Panc1 (cell line): Measurements from ENCODE around the gene FBF1. TPM values are rescaled to one million over a fixed set of nuclear protein-coding genes. Genes with fewer than 3 reads are reported as not detected.

Experiments used
- ATAC-seq: fragments of 200-7000 bp; cut with Tn5 transposase; 2 replicates; pipeline ENCODE4 v1.9.1; 2020; ENCODE audit warnings: mild to moderate bottlenecking, moderate library complexity
- BruUV-seq: library from RNA; stranded (reverse); fragments of 400-500 nt; replicated peaks from 2 replicates; lab custom pipeline; 2021; lab: Mats Ljungman, UMichigan
- CTCF ChIA-PET: fragments of 300-600 bp; sonication (Branson Sonifier 250); formaldehyde crosslinking; loops from one replicate; lab custom pipeline; 2022; ENCODE audit warnings: antibody characterized with exemption; lab: Charles Lee
- POLR2A ChIA-PET: fragments of 300-600 bp; sonication (Branson Sonifier 250); formaldehyde crosslinking; loops from one replicate; lab custom pipeline; 2022; ENCODE audit warnings: antibody characterized with exemption; lab: Charles Lee
- DNase-seq: peaks from one replicate; pipeline ENCODE4 v3.0.0-alpha.2; 2010; ENCODE audit warnings: low read depth, low spot score
- H3K27ac ChIP-seq: 2 replicates; pipeline ENCODE4 v1.5.1; 2011; ENCODE audit warnings: mild to moderate bottlenecking, low read length, inconsistent platforms
- H3K27me3 ChIP-seq: fragments of 200-500 bp; sonication (Bioruptor generic); 2 replicates; pipeline ENCODE4 v1.6.0; 2014; ENCODE audit warnings: low read length, inconsistent platforms; ENCODE audit not compliant: control insufficient read depth, insufficient read depth
- H3K36me3 ChIP-seq: fragments of 200-500 bp; sonication (Bioruptor generic); 2 replicates; pipeline ENCODE4 v1.5.1; 2014; ENCODE audit warnings: inconsistent platforms, mild to moderate bottlenecking, low read length, moderate library complexity; ENCODE audit not compliant: control insufficient read depth, insufficient read depth
- H3K4me1 ChIP-seq: 2 replicates; pipeline ENCODE4 v1.5.1; 2011; ENCODE audit warnings: inconsistent platforms, mild to moderate bottlenecking, low read length, moderate library complexity; ENCODE audit not compliant: control insufficient read depth, insufficient read depth
- H3K4me3 ChIP-seq, 2 experiments: 2 replicates each; pipeline ENCODE4 v1.5.1; 2011 to 2012; ENCODE audit warnings: low read depth in 2 of 2, low read length in 2 of 2, mild to moderate bottlenecking in 2 of 2, inconsistent platforms in 1 of 2, moderate library complexity in 1 of 2
- H3K9me3 ChIP-seq: fragments of 200-500 bp; sonication (Bioruptor generic); 2 replicates; pipeline ENCODE4 v1.5.1; 2014; ENCODE audit warnings: low read depth, mild to moderate bottlenecking, inconsistent platforms, low read length, moderate library complexity; ENCODE audit not compliant: control insufficient read depth, insufficient read depth
- CTCF ChIP-seq: fragments of 450-650 bp; IDR thresholded peaks from 2 replicates; pipeline ENCODE4 v1.5.1; 2017; ENCODE audit warnings: mild to moderate bottlenecking
- POLR2AphosphoS5 ChIP-seq: IDR thresholded peaks from 2 replicates; pipeline ENCODE4 v1.6.1; 2012; ENCODE audit warnings: mild to moderate bottlenecking, low read depth, low read length, moderate library complexity
- REST ChIP-seq, 2 experiments: IDR thresholded peaks; 2 replicates each; pipeline ENCODE4 v1.6.1; 2011 to 2012; ENCODE audit warnings: low read depth in 2 of 2, control low read depth in 1 of 2, low read length in 1 of 2, mild to moderate bottlenecking in 1 of 2, moderate library complexity in 1 of 2; ENCODE audit not compliant: insufficient read depth in 1 of 2
- SIN3A ChIP-seq: IDR thresholded peaks from 2 replicates; pipeline ENCODE4 v1.6.1; 2012; ENCODE audit warnings: low read depth, mild to moderate bottlenecking, low read length, moderate library complexity, borderline replicate concordance; ENCODE audit not compliant: insufficient read depth
- TCF7L2 ChIP-seq: IDR thresholded peaks from 2 replicates; pipeline ENCODE4 v1.6.1; 2011; ENCODE audit warnings: mild to moderate bottlenecking, low read depth, low read length, inconsistent platforms
- in situ Hi-C: cut with HindIII; loops from 2 replicates; pipeline ENCODE4 v1.10.0; 2016; ENCODE audit warnings: low sequenced_read_pairs, low pct_unique_long_range_greater_than_20kb
- intact Hi-C: fragments of 100-400 bp; cut with micrococcal nuclease; formaldehyde crosslinking; loops from one replicate; pipeline ENCODE4 v1.10.0; 2022; ENCODE audit not compliant: unreplicated experiment
- total RNA-seq: library from RNA; stranded (reverse); gene quantifications from one replicate; pipeline ENCODE4 v1.2.1, GENCODE V29; 2021; ENCODE audit not compliant: unreplicated experiment

FBF1 gene
- total RNA-seq, 1 experiment from 2014 or later = 32.5 TPM

GRCh38 chr17:75900691-75901533 lies 39.9 kb downstream of the FBF1 start:
- Histone ChIP-seq H3K27ac (no peak overlapping the region; the same call in 1 of the 2 replicates), H3K27me3 (no peaks in the 10 kb centered on the region), H3K9me3 (no peaks in the 10 kb centered on the region), H3K4me1 (peaks cover 19% of the 10 kb centered on the region), H3K4me3 (no peak overlapping the region), H3K36me3 (peaks cover 12% of the 10 kb centered on the region)
- in situ Hi-C loops = no loop called here
- POLR2A ChIA-PET = no interaction called here
- ATAC-seq = no peak
- no peak for DNase-seq
- CTCF ChIA-PET = interaction anchor here (0.7 kb wide), 1 partner anchor 109 kb away, joined by 6 read pairs; no protein-coding TSS in a partner anchor
- TSS peak; percentile 50 for BruUV-seq
- TF ChIP-seq SIN3A (no peak), CTCF (no peak), TCF7L2 (no peak), REST (IDR thresholded peaks at IDR 0.05; ENCODE audit: insufficient read depth in 1 of 2, low read depth in 2 of 2, low read length in 1 of 2) (no peak), POLR2AphosphoS5 (no peak)
- intact Hi-C loops = no loop called here

GRCh38 chr17:75899767-75900468 lies 40.9 kb downstream of the FBF1 start:
- no peak for ATAC-seq
- DNase-seq = no peak
- Histone ChIP-seq H3K36me3 (peaks cover 12% of the 10 kb centered on the region), H3K4me3 (no peak overlapping the region), H3K9me3 (no peaks in the 10 kb centered on the region), H3K27ac (no peak overlapping the region), H3K27me3 (no peaks in the 10 kb centered on the region), H3K4me1 (peaks cover 24% of the 10 kb centered on the region)
- in situ Hi-C loops (no loop called here), intact Hi-C loops (no loop called here)
- ChIA-PET CTCF (no interaction called here), POLR2A (no interaction called here)
- TF ChIP-seq REST (IDR thresholded peaks at IDR 0.05; ENCODE audit: insufficient read depth in 1 of 2, low read depth in 2 of 2, low read length in 1 of 2) (no peak), TCF7L2 (no peak), SIN3A (no peak), POLR2AphosphoS5 (no peak), CTCF (no peak)
- no TSS peak for BruUV-seq
